K562 (cell line): ENCODE results near the gene TAMALIN. TPM values are rescaled to one million over a fixed set of nuclear protein-coding genes. Genes with fewer than 3 reads are reported as not detected.

ENCODE experiments used
- ADNP ChIP-seq: fragments of 200-800 bp; sonication (Bioruptor generic); IDR thresholded peaks from 2 replicates; pipeline ENCODE4 v1.6.1; 2016; ENCODE audit warnings: missing genetic modification characterization, missing compliant biosample characterization
- BHLHE40 ChIP-seq: IDR thresholded peaks from 2 replicates; pipeline ENCODE4 v1.6.1; 2011; ENCODE audit warnings: low read length, improper control_type of control experiment
- CBFB ChIP-seq: sonication (generic); formaldehyde crosslinking; IDR thresholded peaks from 2 replicates; pipeline ENCODE4 v1.4.0; 2020; ENCODE audit warnings: mild to moderate bottlenecking, missing genetic modification reagents
- MEF2D ChIP-seq: conservative IDR thresholded peaks from 2 replicates; pipeline ENCODE4 v1.6.1; 2016; ENCODE audit warnings: low read depth, missing genetic modification characterization, missing compliant biosample characterization
- MEIS2 ChIP-seq: fragments of 450-650 bp; IDR thresholded peaks from 2 replicates; pipeline ENCODE4 v1.6.1; 2014; ENCODE audit warnings: mild to moderate bottlenecking; ENCODE audit not compliant: partially characterized antibody
- POLR2G ChIP-seq: fragments of 200-400 bp; formaldehyde crosslinking; IDR thresholded peaks from 2 replicates; pipeline ENCODE4 v1.6.1; 2017; ENCODE audit warnings: low read depth, mild to moderate bottlenecking, antibody characterized with exemption, low read length, moderate library complexity
- TSC22D4 ChIP-seq: fragments of 450-650 bp; IDR thresholded peaks from 2 replicates; pipeline ENCODE4 v1.6.1; 2016; ENCODE audit warnings: missing genetic modification characterization, missing biosample characterization, control low read depth
- ZNF561 ChIP-seq: fragments of 450-650 bp; formaldehyde crosslinking; conservative IDR thresholded peaks from 2 replicates; pipeline ENCODE4 v1.4.0; 2020; ENCODE audit warnings: mild to moderate bottlenecking, moderate library complexity
- polyA plus RNA-seq, 8 experiments: library from polyadenylated mRNA; depleted of rRNA in 4 of 8; stranded (reverse) in 5 of 8; unstranded in 3 of 8; fragments of >200 nt; fragmentation: Nextera tagmentation in 2 of 8; fragmentation: Illumina TruSeq in 1 of 8; extraction: Ambion mirVana in 2 of 8; extraction: Trizol in 1 of 8; gene quantifications; 2 replicates each; pipeline versions ENCODE4 v1.2.1 to v1.2.3, GENCODE V29; 2011 to 2014; ENCODE audit warnings: inconsistent platforms in 1 of 8, missing spikeins in 1 of 8
- total RNA-seq, 7 experiments: library from RNA; depleted of rRNA in 6 of 7; stranded (reverse); fragments of >200 nt in 6 of 7; fragmentation: Illumina TruSeq in 2 of 7; extraction: Trizol in 2 of 7; gene quantifications; 2 replicates each; pipeline versions ENCODE4 v1.2.1 to v1.2.3, GENCODE V29; 2011 to 2021; ENCODE audit warnings: low replicate concordance in 1 of 7
- TF ChIP-seq, protein P1 (sequence below), 2 experiments: fragments of 200-800 bp in 1 of 2; sonication (Bioruptor generic) in 1 of 2; sonication (generic) in 1 of 2; formaldehyde crosslinking in 1 of 2; IDR thresholded peaks in 1 of 2; conservative IDR thresholded peaks in 1 of 2; 2 replicates each; pipeline versions ENCODE4 v1.5.0 to v1.6.1; 2016 to 2020; ENCODE audit warnings: missing compliant biosample characterization in 1 of 2, missing genetic modification characterization in 1 of 2, missing genetic modification reagents in 1 of 2
- TF ChIP-seq, protein P2 (sequence below): conservative IDR thresholded peaks from 2 replicates; pipeline ENCODE4 v1.6.1; 2011; ENCODE audit warnings: low read depth, mild to moderate bottlenecking, low read length; ENCODE audit not compliant: control insufficient read depth
- TF ChIP-seq, protein P3 (sequence below): fragments of 450-650 bp; IDR thresholded peaks from 2 replicates; pipeline ENCODE4 v1.6.1; 2018; ENCODE audit not compliant: partially characterized antibody
- TF ChIP-seq, protein P4 (sequence below), 2 experiments: fragments of 450-650 bp; IDR thresholded peaks; 2 replicates each; pipeline ENCODE4 v1.6.1; 2016
- TF ChIP-seq, protein P5 (sequence below), 2 experiments: IDR thresholded peaks; 2 replicates each; pipeline ENCODE4 v1.6.1; 2012; ENCODE audit warnings: improper control_type of control experiment in 2 of 2, low read depth in 2 of 2, low read length in 2 of 2, borderline replicate concordance in 1 of 2
- TF ChIP-seq, protein P6 (sequence below): sonication (generic); formaldehyde crosslinking; IDR thresholded peaks from 2 replicates; pipeline ENCODE4 v1.8.1; 2023; ENCODE audit warnings: mild to moderate bottlenecking, missing genetic modification reagents

The TAMALIN gene
- total and polyA plus RNA-seq, 9 of the 15 experiments (the other 6 are each of a cell fraction or from before 2014, with no cell fraction given), result 0.74 to 2.2 (median 1.5) TPM; not detected in 2

DNA sequence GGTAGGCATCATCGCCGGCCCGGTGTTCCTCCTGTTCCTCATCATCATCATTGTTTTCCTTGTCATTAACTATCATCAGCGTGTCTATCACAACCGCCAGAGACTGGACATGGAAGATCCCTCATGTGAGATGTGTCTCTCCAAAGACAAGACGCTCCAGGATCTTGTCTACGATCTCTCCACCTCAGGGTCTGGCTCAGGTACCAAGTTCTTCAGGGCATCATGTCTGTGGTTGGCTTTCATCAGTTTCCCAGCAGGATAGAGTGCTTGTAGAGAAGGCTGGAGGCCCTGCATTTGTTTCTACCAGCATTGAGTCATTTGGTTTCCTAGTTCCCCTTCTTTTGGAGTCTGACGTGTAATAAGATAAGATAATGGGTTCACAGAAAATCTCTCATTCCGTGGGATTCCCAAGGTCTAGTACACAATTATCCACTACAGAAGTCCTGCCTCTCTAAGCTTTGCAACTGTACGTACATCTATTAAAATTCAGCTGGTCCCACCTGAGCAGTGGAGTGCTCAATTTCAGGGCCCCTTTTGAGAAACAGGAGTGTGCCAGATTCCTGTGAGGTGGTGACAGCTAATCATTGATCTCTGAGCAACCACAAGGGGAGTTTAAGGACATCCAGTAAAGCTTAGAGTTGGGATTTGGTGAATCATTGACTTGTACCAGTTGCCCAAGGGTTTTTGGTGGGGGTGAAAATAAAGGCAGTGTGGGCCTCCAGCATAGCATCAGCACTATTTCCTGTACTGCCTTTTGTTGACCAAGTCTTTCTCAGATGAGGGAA lies 30.2 kb upstream of the TAMALIN start (continued):
- TF ChIP-seq, protein P1, sequence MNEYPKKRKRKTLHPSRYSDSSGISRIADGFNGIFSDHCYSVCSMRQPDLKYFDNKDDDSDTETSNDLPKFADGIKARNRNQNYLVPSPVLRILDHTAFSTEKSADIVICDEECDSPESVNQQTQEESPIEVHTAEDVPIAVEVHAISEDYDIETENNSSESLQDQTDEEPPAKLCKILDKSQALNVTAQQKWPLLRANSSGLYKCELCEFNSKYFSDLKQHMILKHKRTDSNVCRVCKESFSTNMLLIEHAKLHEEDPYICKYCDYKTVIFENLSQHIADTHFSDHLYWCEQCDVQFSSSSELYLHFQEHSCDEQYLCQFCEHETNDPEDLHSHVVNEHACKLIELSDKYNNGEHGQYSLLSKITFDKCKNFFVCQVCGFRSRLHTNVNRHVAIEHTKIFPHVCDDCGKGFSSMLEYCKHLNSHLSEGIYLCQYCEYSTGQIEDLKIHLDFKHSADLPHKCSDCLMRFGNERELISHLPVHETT (CRISPR knock-in tag; conservative IDR thresholded peaks at IDR 0.05 in 1 of 2, IDR thresholded peaks at IDR 0.05 in 1 of 2), result no peak
- no peak for TF ChIP-seq ZNF561
- TF ChIP-seq, protein P2, sequence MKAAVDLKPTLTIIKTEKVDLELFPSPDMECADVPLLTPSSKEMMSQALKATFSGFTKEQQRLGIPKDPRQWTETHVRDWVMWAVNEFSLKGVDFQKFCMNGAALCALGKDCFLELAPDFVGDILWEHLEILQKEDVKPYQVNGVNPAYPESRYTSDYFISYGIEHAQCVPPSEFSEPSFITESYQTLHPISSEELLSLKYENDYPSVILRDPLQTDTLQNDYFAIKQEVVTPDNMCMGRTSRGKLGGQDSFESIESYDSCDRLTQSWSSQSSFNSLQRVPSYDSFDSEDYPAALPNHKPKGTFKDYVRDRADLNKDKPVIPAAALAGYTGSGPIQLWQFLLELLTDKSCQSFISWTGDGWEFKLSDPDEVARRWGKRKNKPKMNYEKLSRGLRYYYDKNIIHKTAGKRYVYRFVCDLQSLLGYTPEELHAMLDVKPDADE, result no peak
- TF ChIP-seq, protein P3, sequence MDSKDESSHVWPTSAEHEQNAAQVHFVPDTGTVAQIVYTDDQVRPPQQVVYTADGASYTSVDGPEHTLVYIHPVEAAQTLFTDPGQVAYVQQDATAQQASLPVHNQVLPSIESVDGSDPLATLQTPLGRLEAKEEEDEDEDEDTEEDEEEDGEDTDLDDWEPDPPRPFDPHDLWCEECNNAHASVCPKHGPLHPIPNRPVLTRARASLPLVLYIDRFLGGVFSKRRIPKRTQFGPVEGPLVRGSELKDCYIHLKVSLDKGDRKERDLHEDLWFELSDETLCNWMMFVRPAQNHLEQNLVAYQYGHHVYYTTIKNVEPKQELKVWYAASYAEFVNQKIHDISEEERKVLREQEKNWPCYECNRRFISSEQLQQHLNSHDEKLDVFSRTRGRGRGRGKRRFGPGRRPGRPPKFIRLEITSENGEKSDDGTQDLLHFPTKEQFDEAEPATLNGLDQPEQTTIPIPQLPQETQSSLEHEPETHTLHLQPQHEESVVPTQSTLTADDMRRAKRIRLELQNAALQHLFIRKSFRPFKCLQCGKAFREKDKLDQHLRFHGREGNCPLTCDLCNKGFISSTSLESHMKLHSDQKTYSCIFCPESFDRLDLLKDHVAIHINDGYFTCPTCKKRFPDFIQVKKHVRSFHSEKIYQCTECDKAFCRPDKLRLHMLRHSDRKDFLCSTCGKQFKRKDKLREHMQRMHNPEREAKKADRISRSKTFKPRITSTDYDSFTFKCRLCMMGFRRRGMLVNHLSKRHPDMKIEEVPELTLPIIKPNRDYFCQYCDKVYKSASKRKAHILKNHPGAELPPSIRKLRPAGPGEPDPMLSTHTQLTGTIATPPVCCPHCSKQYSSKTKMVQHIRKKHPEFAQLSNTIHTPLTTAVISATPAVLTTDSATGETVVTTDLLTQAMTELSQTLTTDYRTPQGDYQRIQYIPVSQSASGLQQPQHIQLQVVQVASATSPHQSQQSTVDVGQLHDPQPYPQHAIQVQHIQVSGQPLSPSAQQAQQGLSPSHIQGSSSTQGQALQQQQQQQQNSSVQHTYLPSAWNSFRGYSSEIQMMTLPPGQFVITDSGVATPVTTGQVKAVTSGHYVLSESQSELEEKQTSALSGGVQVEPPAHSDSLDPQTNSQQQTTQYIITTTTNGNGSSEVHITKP, result no peak
- TF ChIP-seq TSC22D4, result no peak
- TF ChIP-seq, protein P4, sequence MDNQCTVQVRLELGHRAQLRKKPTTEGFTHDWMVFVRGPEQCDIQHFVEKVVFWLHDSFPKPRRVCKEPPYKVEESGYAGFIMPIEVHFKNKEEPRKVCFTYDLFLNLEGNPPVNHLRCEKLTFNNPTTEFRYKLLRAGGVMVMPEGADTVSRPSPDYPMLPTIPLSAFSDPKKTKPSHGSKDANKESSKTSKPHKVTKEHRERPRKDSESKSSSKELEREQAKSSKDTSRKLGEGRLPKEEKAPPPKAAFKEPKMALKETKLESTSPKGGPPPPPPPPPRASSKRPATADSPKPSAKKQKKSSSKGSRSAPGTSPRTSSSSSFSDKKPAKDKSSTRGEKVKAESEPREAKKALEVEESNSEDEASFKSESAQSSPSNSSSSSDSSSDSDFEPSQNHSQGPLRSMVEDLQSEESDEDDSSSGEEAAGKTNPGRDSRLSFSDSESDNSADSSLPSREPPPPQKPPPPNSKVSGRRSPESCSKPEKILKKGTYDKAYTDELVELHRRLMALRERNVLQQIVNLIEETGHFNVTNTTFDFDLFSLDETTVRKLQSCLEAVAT (IDR thresholded peaks at IDR 0.05), result no peak
- TF ChIP-seq MEIS2, result peak; percentile 81
- no peak for TF ChIP-seq POLR2G
- no peak for TF ChIP-seq BHLHE40
- no peak for TF ChIP-seq CBFB (CRISPR knock-in tag)
- TF ChIP-seq MEF2D (tag), result no peak
- TF ChIP-seq, protein P5, sequence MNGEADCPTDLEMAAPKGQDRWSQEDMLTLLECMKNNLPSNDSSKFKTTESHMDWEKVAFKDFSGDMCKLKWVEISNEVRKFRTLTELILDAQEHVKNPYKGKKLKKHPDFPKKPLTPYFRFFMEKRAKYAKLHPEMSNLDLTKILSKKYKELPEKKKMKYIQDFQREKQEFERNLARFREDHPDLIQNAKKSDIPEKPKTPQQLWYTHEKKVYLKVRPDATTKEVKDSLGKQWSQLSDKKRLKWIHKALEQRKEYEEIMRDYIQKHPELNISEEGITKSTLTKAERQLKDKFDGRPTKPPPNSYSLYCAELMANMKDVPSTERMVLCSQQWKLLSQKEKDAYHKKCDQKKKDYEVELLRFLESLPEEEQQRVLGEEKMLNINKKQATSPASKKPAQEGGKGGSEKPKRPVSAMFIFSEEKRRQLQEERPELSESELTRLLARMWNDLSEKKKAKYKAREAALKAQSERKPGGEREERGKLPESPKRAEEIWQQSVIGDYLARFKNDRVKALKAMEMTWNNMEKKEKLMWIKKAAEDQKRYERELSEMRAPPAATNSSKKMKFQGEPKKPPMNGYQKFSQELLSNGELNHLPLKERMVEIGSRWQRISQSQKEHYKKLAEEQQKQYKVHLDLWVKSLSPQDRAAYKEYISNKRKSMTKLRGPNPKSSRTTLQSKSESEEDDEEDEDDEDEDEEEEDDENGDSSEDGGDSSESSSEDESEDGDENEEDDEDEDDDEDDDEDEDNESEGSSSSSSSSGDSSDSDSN (IDR thresholded peaks at IDR 0.05; ENCODE audit: borderline replicate concordance in 1 of 2, low read depth in 2 of 2, low read length in 2 of 2), result no peak
- no peak for TF ChIP-seq ADNP (tag)
- TF ChIP-seq, protein P6, sequence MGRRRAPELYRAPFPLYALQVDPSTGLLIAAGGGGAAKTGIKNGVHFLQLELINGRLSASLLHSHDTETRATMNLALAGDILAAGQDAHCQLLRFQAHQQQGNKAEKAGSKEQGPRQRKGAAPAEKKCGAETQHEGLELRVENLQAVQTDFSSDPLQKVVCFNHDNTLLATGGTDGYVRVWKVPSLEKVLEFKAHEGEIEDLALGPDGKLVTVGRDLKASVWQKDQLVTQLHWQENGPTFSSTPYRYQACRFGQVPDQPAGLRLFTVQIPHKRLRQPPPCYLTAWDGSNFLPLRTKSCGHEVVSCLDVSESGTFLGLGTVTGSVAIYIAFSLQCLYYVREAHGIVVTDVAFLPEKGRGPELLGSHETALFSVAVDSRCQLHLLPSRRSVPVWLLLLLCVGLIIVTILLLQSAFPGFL (CRISPR knock-in tag), result no peak
